Measurements from ENCODE around the gene CFAP20DC.
A peak's percentile ranks its signal among the peaks of the same experiment; 100 is the strongest.

CFAP20DC gene

GRCh38 chr3:58776231-58776630 lies 273.6 kb downstream of the CFAP20DC start:
- TF ChIP-seq CTCF (IDR thresholded peaks at IDR 0.05; ENCODE audit: low read depth, low read length) (peak; percentile 25; the same call in 1 of the 2 replicates), EZH2phosphoT487 (IDR thresholded peaks at IDR 0.05; ENCODE audit: low read depth) (no peak)
- H3K4me1 ChIP-seq (ENCODE audit: low read length): no peaks in the 10 kb centered on the region
- H3K4me3 ChIP-seq (ENCODE audit: low read length): no peak overlapping the region
- H3K36me3 ChIP-seq (replicated peaks; ENCODE audit: low read depth, low read length): no peaks in the 10 kb centered on the region
- H3K27me3 ChIP-seq (ENCODE audit: low read depth, low read length): no peaks in the 10 kb centered on the region
- H3K27ac ChIP-seq (ENCODE audit: low read length): no peak overlapping the region
- peaks cover 11% of the 10 kb centered on the region; the same call in 1 of the 2 replicates for H3K9me3 ChIP-seq (ENCODE audit: insufficient read depth, low read length)
- H3K4me2 ChIP-seq (ENCODE audit: low read length): no peak overlapping the region
- no peaks in the 10 kb centered on the region for H3K79me2 ChIP-seq (ENCODE audit: low read length)
- H4K20me1 ChIP-seq (ENCODE audit: insufficient read depth, low read length): no peaks in the 10 kb centered on the region
- no peak overlapping the region for H2AFZ ChIP-seq (ENCODE audit: low read depth, low read length)
- no peak overlapping the region for H3K9ac ChIP-seq (ENCODE audit: low read length)

- no peaks in the 10 kb centered on the region for H3K9me3 ChIP-seq (ENCODE audit: insufficient read depth, low read length)
- no peak overlapping the region for H3K9ac ChIP-seq (ENCODE audit: low read length)
- no peak for TF ChIP-seq CTCF (IDR thresholded peaks at IDR 0.05; ENCODE audit: low read depth, low read length)
- TF ChIP-seq EZH2phosphoT487 (IDR thresholded peaks at IDR 0.05; ENCODE audit: low read depth): no peak
- H3K4me2 ChIP-seq (ENCODE audit: low read length): no peak overlapping the region
- no peaks in the 10 kb centered on the region for H3K79me2 ChIP-seq (ENCODE audit: low read length)
- H2AFZ ChIP-seq (ENCODE audit: low read depth, low read length): no peak overlapping the region
- no peak overlapping the region for H3K4me3 ChIP-seq (ENCODE audit: low read length)
- peaks cover 5% of the 10 kb centered on the region; the same call in 1 of the 2 replicates for H3K27me3 ChIP-seq (ENCODE audit: low read depth, low read length)
- H3K4me1 ChIP-seq (ENCODE audit: low read length): no peaks in the 10 kb centered on the region
- no peaks in the 10 kb centered on the region for H3K36me3 ChIP-seq (replicated peaks; ENCODE audit: low read depth, low read length)
- H3K27ac ChIP-seq (ENCODE audit: low read length): no peak overlapping the region
- no peaks in the 10 kb centered on the region for H4K20me1 ChIP-seq (ENCODE audit: insufficient read depth, low read length)
Measured at GRCh38 chr3:58772462-58772861, 277.4 kb downstream of the CFAP20DC start.

GRCh38 chr3:58769065-58769464 lies 280.8 kb downstream of the CFAP20DC start:
- H3K27ac ChIP-seq (ENCODE audit: low read length): no peak overlapping the region
- H3K4me2 ChIP-seq (ENCODE audit: low read length): no peak overlapping the region
- H3K36me3 ChIP-seq (replicated peaks; ENCODE audit: low read depth, low read length): no peaks in the 10 kb centered on the region
- H3K27me3 ChIP-seq (ENCODE audit: low read depth, low read length): peaks cover 5% of the 10 kb centered on the region; the same call in 1 of the 2 replicates
- no peaks in the 10 kb centered on the region for H3K9me3 ChIP-seq (ENCODE audit: insufficient read depth, low read length)
- H2AFZ ChIP-seq (ENCODE audit: low read depth, low read length): no peak overlapping the region
- H4K20me1 ChIP-seq (ENCODE audit: insufficient read depth, low read length): no peaks in the 10 kb centered on the region
- H3K4me3 ChIP-seq (ENCODE audit: low read length): no peak overlapping the region
- H3K9ac ChIP-seq (ENCODE audit: low read length): no peak overlapping the region
- H3K79me2 ChIP-seq (ENCODE audit: low read length): no peaks in the 10 kb centered on the region
- no peaks in the 10 kb centered on the region for H3K4me1 ChIP-seq (ENCODE audit: low read length)
- TF ChIP-seq CTCF (IDR thresholded peaks at IDR 0.05; ENCODE audit: low read depth, low read length) (no peak), EZH2phosphoT487 (IDR thresholded peaks at IDR 0.05; ENCODE audit: low read depth) (no peak)

GRCh38 chr3:58766587-58767282 lies 283.1 kb downstream of the CFAP20DC start:
- Histone ChIP-seq H3K27me3 (ENCODE audit: low read depth, low read length) (peaks cover 5% of the 10 kb centered on the region; the same call in 1 of the 2 replicates), H3K9me3 (ENCODE audit: insufficient read depth, low read length) (no peaks in the 10 kb centered on the region), H3K4me2 (ENCODE audit: low read length) (no peak overlapping the region), H3K36me3 (replicated peaks; ENCODE audit: low read depth, low read length) (no peaks in the 10 kb centered on the region), H3K79me2 (ENCODE audit: low read length) (no peaks in the 10 kb centered on the region), H3K4me3 (ENCODE audit: low read length) (no peak overlapping the region), H3K4me1 (ENCODE audit: low read length) (no peaks in the 10 kb centered on the region), H2AFZ (ENCODE audit: low read depth, low read length) (no peak overlapping the region), H3K27ac (ENCODE audit: low read length) (no peak overlapping the region), H3K9ac (ENCODE audit: low read length) (no peak overlapping the region), H4K20me1 (ENCODE audit: insufficient read depth, low read length) (no peaks in the 10 kb centered on the region)
- TF ChIP-seq EZH2phosphoT487 (IDR thresholded peaks at IDR 0.05; ENCODE audit: low read depth) (no peak), CTCF (IDR thresholded peaks at IDR 0.05; ENCODE audit: low read depth, low read length) (no peak)

All from OCI-LY3 (cell line).